KBM-7 (cell line): ENCODE data around the gene PIGQ.

Experiments
- DNase-seq: peaks from one replicate; pipeline ENCODE4 v3.0.0-alpha.2; 2015
- in situ Hi-C: fragments of 300-500 bp; cut with MboI; formaldehyde crosslinking; loops from 2 replicates; pipeline ENCODE4 v1.14.3; 2020; ENCODE audit warnings: low sequenced_read_pairs, low pct_unique_long_range_greater_than_20kb, mixed read lengths

The PIGQ gene

GRCh38 chr16:533391-534123 is 36.2 kb upstream of the PIGQ start:
- in situ Hi-C loops: no loop called here
- no peak for DNase-seq

- in situ Hi-C loops: no loop called here
- no peak for DNase-seq
Measured at GRCh38 chr16:534135-534534, 35.6 kb upstream of the PIGQ start.

GRCh38 chr16:534856-535445 is 34.8 kb upstream of the PIGQ start:
- DNase-seq: no peak
- in situ Hi-C loops: no loop called here

GRCh38 chr16:535446-536405 is 34.0 kb upstream of the PIGQ start:
- in situ Hi-C loops: no loop called here
- DNase-seq: no peak

GRCh38 chr16:536746-537145 is 33.0 kb upstream of the PIGQ start:
- in situ Hi-C loops: no loop called here
- no peak for DNase-seq

GRCh38 chr16:537415-538335 is 32.1 kb upstream of the PIGQ start:
- no peak for DNase-seq
- in situ Hi-C loops: no loop called here

- in situ Hi-C loops: no loop called here
- DNase-seq: no peak
Measured at GRCh38 chr16:539901-540530, 29.8 kb upstream of the PIGQ start.

GRCh38 chr16:540645-541340 is 29.0 kb upstream of the PIGQ start:
- in situ Hi-C loops: no loop called here

GRCh38 chr16:543301-544164 is 26.2 kb upstream of the PIGQ start:
- DNase-seq: no peak
- in situ Hi-C loops: no loop called here

More at GRCh38 chr16:540645-541340, 29.0 kb upstream of the PIGQ start:
- no peak for DNase-seq

- DNase-seq: no peak
- in situ Hi-C loops: no loop called here
Measured at GRCh38 chr16:544517-544916, 25.3 kb upstream of the PIGQ start.

- no peak for DNase-seq
- in situ Hi-C loops: no loop called here
Measured at GRCh38 chr16:546909-547770, 22.6 kb upstream of the PIGQ start.

- in situ Hi-C loops: no loop called here
- DNase-seq: no peak
Measured at GRCh38 chr16:548586-548985, 21.2 kb upstream of the PIGQ start.

- no peak for DNase-seq
- in situ Hi-C loops: no loop called here
Measured at GRCh38 chr16:549544-550263, 20.1 kb upstream of the PIGQ start.

- in situ Hi-C loops: no loop called here
- no peak for DNase-seq
Measured at GRCh38 chr16:551210-551609, 18.6 kb upstream of the PIGQ start.

- in situ Hi-C loops: no loop called here
- DNase-seq: no peak
Measured at GRCh38 chr16:552171-552570, 17.6 kb upstream of the PIGQ start.
